GM12878 (cell line): ENCODE measurements around the gene KRTAP10-1. TPM values are rescaled to one million over a fixed set of nuclear protein-coding genes. Genes with fewer than 3 reads are reported as not detected.

Experiments
- ATAC-seq: fragments of 200-7000 bp; cut with Tn5 transposase; 3 replicates; pipeline ENCODE4 v1.9.1; 2020; ENCODE audit warnings: mild to moderate bottlenecking, moderate library complexity
- BruUV-seq: library from RNA; stranded (reverse); fragments of 400-500 nt; replicated peaks from 2 replicates; lab custom pipeline; 2021; lab: Mats Ljungman, UMichigan
- CTCF ChIA-PET: fragments of 300-600 bp; sonication (Branson Sonifier 250); formaldehyde crosslinking; extraction: SDS; loops from one replicate; lab custom pipeline; 2021; ENCODE audit warnings: inconsistent platforms; lab: Yijun Ruan, JAX
- POLR2A ChIA-PET: fragments of 350-600 bp; formaldehyde crosslinking; extraction: SDS; loops from one replicate; lab custom pipeline; 2021; ENCODE audit warnings: inconsistent platforms; lab: Charles Lee
- RAD21 ChIA-PET: fragments of 300-600 bp; sonication (Branson Sonifier 250); formaldehyde crosslinking; loops from one replicate; lab custom pipeline; 2023; ENCODE audit warnings: antibody characterized with exemption; ENCODE audit not compliant: unreplicated experiment; lab: Charles Lee
- SMC1A ChIA-PET: fragments of 300-600 bp; sonication (Branson Sonifier 250); formaldehyde crosslinking; loops from one replicate; lab custom pipeline; 2023; ENCODE audit not compliant: unreplicated experiment, uncharacterized antibody; lab: Charles Lee
- DNase-seq: peaks from one replicate; pipeline ENCODE4 v3.0.0-alpha.2; 2011; ENCODE audit warnings: low read depth, low spot score
- FAIRE-seq: peaks from 3 replicates; lab custom pipeline; 2011; peaks lifted over from hg19 to GRCh38; lab: Jason Lieb, UNC
- H2AFZ ChIP-seq: 2 replicates; pipeline ENCODE4 v1.6.0; 2011; ENCODE audit warnings: low read depth, low read length, control low read depth; ENCODE audit not compliant: control insufficient read depth
- H3K27ac ChIP-seq: 2 replicates; pipeline ENCODE4 v1.5.1; 2011; ENCODE audit warnings: control low read depth; ENCODE audit not compliant: control insufficient read depth, insufficient read depth
- H3K27me3 ChIP-seq, 2 experiments: replicated peaks in 1 of 2; 2 replicates each; pipeline versions ENCODE4 v1.6.0 to v1.6.1; 2011; ENCODE audit warnings: low read length in 1 of 2; ENCODE audit not compliant: control insufficient read depth in 2 of 2, insufficient read depth in 2 of 2
- H3K36me3 ChIP-seq, 2 experiments: 2 replicates each; pipeline ENCODE4 v1.5.1; 2011; ENCODE audit warnings: low read length in 1 of 2; ENCODE audit not compliant: control insufficient read depth in 2 of 2, insufficient read depth in 2 of 2
- H3K4me1 ChIP-seq: 2 replicates; pipeline ENCODE4 v1.6.1; 2011; ENCODE audit warnings: mild to moderate bottlenecking, low read length, moderate library complexity, mixed read lengths; ENCODE audit not compliant: control insufficient read depth, insufficient read depth
- H3K4me2 ChIP-seq: 2 replicates; pipeline ENCODE4 v1.6.0; 2011; ENCODE audit warnings: control low read depth; ENCODE audit not compliant: control insufficient read depth, insufficient read depth
- H3K4me3 ChIP-seq: fragments of 200-600 bp; sonication (generic); 2 replicates; pipeline ENCODE4 v1.5.1; 2016
- H3K79me2 ChIP-seq: 2 replicates; pipeline ENCODE4 v1.6.0; 2011; ENCODE audit warnings: low read length; ENCODE audit not compliant: control insufficient read depth, insufficient read depth
- H3K9ac ChIP-seq: 2 replicates; pipeline ENCODE4 v1.8.0; 2011; ENCODE audit warnings: low read length, control low read depth, mixed read lengths; ENCODE audit not compliant: control insufficient read depth, insufficient read depth
- H3K9me3 ChIP-seq: replicated peaks from 3 replicates; pipeline ENCODE4 v1.5.1; 2011; ENCODE audit warnings: mild to moderate bottlenecking, low read length; ENCODE audit not compliant: control insufficient read depth, insufficient read depth
- H4K20me1 ChIP-seq: 2 replicates; pipeline ENCODE4 v1.6.0; 2011; ENCODE audit not compliant: control insufficient read depth, insufficient read depth
- CBX3 ChIP-seq: fragments of 200-600 bp; sonication (generic); IDR thresholded peaks from 2 replicates; pipeline ENCODE4 v1.6.1; 2016; ENCODE audit warnings: low read depth, borderline replicate concordance
- CBX5 ChIP-seq: sonication (generic); IDR thresholded peaks from 2 replicates; pipeline ENCODE4 v1.6.1; 2016; ENCODE audit warnings: low read depth, moderate library complexity, mild to moderate bottlenecking, inconsistent platforms
- FOXM1 ChIP-seq: IDR thresholded peaks from 2 replicates; pipeline ENCODE4 v1.6.1; 2012; ENCODE audit warnings: low read depth, mild to moderate bottlenecking, inconsistent platforms, low read length, moderate library complexity
- HDAC6 ChIP-seq: fragments of 200-600 bp; sonication (generic); IDR thresholded peaks from one replicate; pipeline ENCODE4 v1.8.0; 2017; ENCODE audit warnings: antibody characterized with exemption; ENCODE audit not compliant: unreplicated experiment
- IKZF2 ChIP-seq, 2 experiments: fragments of 450-650 bp; IDR thresholded peaks; 2 replicates each; pipeline ENCODE4 v1.6.1; 2017; ENCODE audit warnings: mild to moderate bottlenecking in 2 of 2, moderate library complexity in 2 of 2
- NKRF ChIP-seq: fragments of 450-650 bp; conservative IDR thresholded peaks from 2 replicates; pipeline ENCODE4 v1.6.1; 2017; ENCODE audit warnings: mild to moderate bottlenecking, moderate library complexity
- NR2C2 ChIP-seq: IDR thresholded peaks from 2 replicates; pipeline ENCODE4 v1.6.1; 2011; ENCODE audit warnings: borderline replicate concordance, low read depth; ENCODE audit not compliant: control insufficient read depth, insufficient read length
- SIN3A ChIP-seq: IDR thresholded peaks from 2 replicates; pipeline ENCODE4 v1.6.1; 2012; ENCODE audit warnings: low read depth, low read length, improper control_type of control experiment
- WGBS: methylation state at CpG from one replicate; pipeline ENCODE4 v1.1.6; 2016; ENCODE audit warnings: low lambda C conversion rate; ENCODE audit not compliant: insufficient replicate concordance, insufficient coverage; ENCODE audit errors: missing lambda C conversion rate; 5-methylcytosine and 5-hydroxymethylcytosine counted together
- in situ Hi-C: fragments of 300-500 bp; cut with MboI; formaldehyde crosslinking; loops from 9 replicates; pipeline ENCODE4 v1.14.3; 2018; ENCODE audit warnings: mixed read lengths
- intact Hi-C: fragments of 100-400 bp; cut with micrococcal nuclease; formaldehyde crosslinking; loops from one replicate; pipeline ENCODE4 v1.14.2; 2022; ENCODE audit not compliant: unreplicated experiment
- polyA plus RNA-seq, 11 experiments: library from polyadenylated mRNA; depleted of rRNA in 4 of 11; unstranded in 6 of 11; stranded (reverse) in 5 of 11; fragments of >200 nt; fragmentation: Nextera tagmentation in 4 of 11; fragmentation: Illumina TruSeq in 1 of 11; extraction: Ambion mirVana in 4 of 11; extraction: Trizol in 1 of 11; gene quantifications; 1 replicate in 1 of 11; 2 replicates in 10 of 11; pipeline versions ENCODE4 v1.2.1 to v1.2.3, GENCODE V29; 2011 to 2016; ENCODE audit warnings: inconsistent platforms in 2 of 11, missing spikeins in 2 of 11, low read depth in 1 of 11
- total RNA-seq, 4 experiments: library from RNA; depleted of rRNA in 3 of 4; stranded (reverse); fragments of >200 nt in 3 of 4; fragmentation: Illumina TruSeq in 1 of 4; extraction: Trizol in 1 of 4; gene quantifications; 2 replicates each; pipeline versions ENCODE4 v1.2.1 to v1.2.3, GENCODE V29; 2013 to 2021
- TF ChIP-seq, protein P1 (sequence below): IDR thresholded peaks from 2 replicates; pipeline ENCODE4 v1.6.1; 2011; ENCODE audit warnings: borderline replicate concordance, low read depth, mild to moderate bottlenecking, moderate library complexity, low read length; ENCODE audit not compliant: insufficient read depth, poor library complexity, severe bottlenecking

KRTAP10-1 gene
- total and polyA plus RNA-seq, 10 of the 15 experiments (the other 5 are each of a cell fraction or from before 2014, with no cell fraction given): not detected

GRCh38 chr21:44490816-44491215, 49.2 kb downstream of the KRTAP10-1 start:
- no peak overlapping the region for H3K27ac ChIP-seq
- intact Hi-C loops (no loop called here), in situ Hi-C loops (no loop called here)
- TF ChIP-seq FOXM1 (no peak), IKZF2 (IDR thresholded peaks at IDR 0.05) (no peak), NKRF (no peak), CBX5 (no peak), NR2C2 (no peak), SIN3A (no peak), HDAC6 (no peak), CBX3 (no peak)
- TF ChIP-seq, protein P1, sequence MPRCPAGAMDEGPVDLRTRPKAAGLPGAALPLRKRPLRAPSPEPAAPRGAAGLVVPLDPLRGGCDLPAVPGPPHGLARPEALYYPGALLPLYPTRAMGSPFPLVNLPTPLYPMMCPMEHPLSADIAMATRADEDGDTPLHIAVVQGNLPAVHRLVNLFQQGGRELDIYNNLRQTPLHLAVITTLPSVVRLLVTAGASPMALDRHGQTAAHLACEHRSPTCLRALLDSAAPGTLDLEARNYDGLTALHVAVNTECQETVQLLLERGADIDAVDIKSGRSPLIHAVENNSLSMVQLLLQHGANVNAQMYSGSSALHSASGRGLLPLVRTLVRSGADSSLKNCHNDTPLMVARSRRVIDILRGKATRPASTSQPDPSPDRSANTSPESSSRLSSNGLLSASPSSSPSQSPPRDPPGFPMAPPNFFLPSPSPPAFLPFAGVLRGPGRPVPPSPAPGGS: no peak
- H3K9ac ChIP-seq: no peak overlapping the region
- H3K4me2 ChIP-seq: no peak overlapping the region
- no peaks in the 10 kb centered on the region for H4K20me1 ChIP-seq
- FAIRE-seq (no peak), DNase-seq (no peak), ATAC-seq (no peak)
- ChIA-PET CTCF (no interaction called here), RAD21 (no interaction called here), POLR2A (no interaction called here), SMC1A (interaction anchor here (0.6 kb wide), 1 partner anchor 226 kb away, joined by 3 read pairs; no protein-coding TSS in a partner anchor)
- BruUV-seq: no TSS peak
- WGBS: 35% methylated on average over 9 of the region's 9 CpGs
- no peaks in the 10 kb centered on the region for H3K79me2 ChIP-seq
- peaks cover 20% of the 10 kb centered on the region; the same call in 2 of the 3 replicates for H3K9me3 ChIP-seq
- no peak overlapping the region for H3K4me3 ChIP-seq
- H3K4me1 ChIP-seq: no peaks in the 10 kb centered on the region
- H2AFZ ChIP-seq: no peak overlapping the region
- no peaks in the 10 kb centered on the region for H3K27me3 ChIP-seq
- H3K36me3 ChIP-seq: no peaks in the 10 kb centered on the region
